HG03095 (cell line): ENCODE results near the gene TATDN2.
"Not testable (repeated sequence)": the region's sequence is repeated elsewhere in the genome, so short reads cannot be mapped to it uniquely, and the experiment has no call there.

Experiments used
- ATAC-seq: cut with Tn5 transposase; IDR thresholded peaks from one replicate; pipeline ENCODE4 v1.9.1; 2021; ENCODE audit warnings: moderate library complexity; ENCODE audit not compliant: unreplicated experiment

Gene TATDN2

GRCh38 chr3:10289077-10289476, 40.8 kb downstream of the TATDN2 start:
- ATAC-seq, result no peak

- ATAC-seq, result no peak
These were observed 41.6 kb downstream of the TATDN2 start for GRCh38 chr3:10289787-10290355.

DNA sequence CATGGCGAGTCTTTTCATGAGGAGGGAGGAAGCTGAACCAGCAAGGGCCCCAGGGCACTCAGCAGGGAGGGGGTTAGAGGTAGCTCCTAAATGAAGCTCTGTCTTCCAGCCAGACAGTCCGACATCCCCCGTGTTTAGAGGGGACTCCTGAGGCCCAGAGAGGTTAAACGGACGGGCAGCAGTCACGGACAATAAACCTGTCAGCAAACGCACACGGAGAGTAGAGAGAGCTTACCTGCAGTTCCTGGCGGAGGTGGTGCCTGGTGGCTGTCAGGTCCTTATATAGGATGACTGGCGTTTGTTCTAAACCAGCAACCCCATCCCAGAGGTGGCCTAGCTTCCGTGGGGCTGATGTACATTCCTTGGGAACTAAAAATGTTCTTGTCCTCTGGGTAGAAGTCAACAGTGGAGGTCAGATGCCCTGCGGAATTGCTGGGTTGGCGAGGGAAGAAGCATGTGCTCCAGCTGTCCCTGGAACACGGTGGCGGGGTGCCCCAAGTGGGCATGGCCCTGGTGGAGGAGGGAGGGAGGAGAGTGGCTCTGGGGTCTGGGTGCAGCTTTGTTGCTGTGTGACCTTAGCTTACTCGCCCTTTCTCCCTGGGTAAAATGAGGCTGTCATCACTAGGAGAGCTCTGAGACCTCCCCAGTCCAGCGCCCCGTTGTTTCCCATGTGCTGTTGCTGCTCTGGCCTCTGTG, 42.4 kb downstream of the TATDN2 start:
- no peak for ATAC-seq

DNA sequence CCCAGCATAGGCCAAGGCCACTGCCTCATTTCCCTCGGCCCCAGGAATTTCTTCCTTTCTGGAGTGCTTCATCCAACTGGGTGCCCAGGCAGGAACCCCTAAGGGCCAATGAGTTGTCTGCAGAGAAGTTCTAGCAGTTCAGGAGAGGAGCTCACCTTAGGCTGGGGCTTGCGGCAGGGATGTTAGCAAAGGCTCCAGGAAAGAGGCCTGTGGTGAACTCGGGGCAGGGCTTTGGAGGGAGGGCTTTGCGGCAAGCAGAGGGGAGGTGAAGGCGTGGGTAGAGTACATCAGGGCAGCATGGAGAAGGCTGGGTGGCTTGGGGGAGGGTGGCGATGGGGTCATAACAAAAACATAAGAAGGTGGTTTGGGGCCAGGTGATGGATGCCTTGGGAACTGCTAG, 43.4 kb downstream of the TATDN2 start:
- ATAC-seq, result no peak

GRCh38 chr3:10292505-10293419, 44.5 kb downstream of the TATDN2 start, which contains the start of gene GHRL:
Gene GHRL (minus strand): TSS chr3:10292947. CDS start chr3:10290180, 2,767 bp downstream.
- peak; percentile 68 for ATAC-seq

- no peak for ATAC-seq
These were observed 45.8 kb downstream of the TATDN2 start for GRCh38 chr3:10294030-10294586.

- not testable (repeated sequence) for ATAC-seq
These were observed 49.8 kb downstream of the TATDN2 start for GRCh38 chr3:10298064-10298463.

DNA sequence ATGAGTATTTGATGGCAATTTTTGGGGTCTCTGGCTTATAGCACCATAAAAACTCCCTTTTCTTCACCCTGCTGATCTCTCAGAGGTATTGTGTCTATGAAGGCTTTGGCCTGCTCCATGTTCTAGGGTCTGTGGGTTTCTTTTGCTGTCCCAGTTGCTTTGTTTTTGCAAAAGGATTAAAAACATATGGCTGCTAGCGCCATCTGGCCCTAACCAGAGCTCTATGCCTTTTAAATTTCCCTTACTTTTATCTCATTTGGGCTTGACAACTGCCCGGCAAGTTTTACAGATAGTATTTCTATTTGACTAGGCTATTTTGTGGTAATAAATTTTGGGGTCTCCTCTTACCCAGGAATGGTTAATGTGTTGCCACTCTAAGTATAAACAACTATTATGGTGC, 50.9 kb downstream of the TATDN2 start:
- no peak for ATAC-seq

- ATAC-seq, result no peak
These were observed 51.4 kb downstream of the TATDN2 start for GRCh38 chr3:10299679-10300078.

DNA sequence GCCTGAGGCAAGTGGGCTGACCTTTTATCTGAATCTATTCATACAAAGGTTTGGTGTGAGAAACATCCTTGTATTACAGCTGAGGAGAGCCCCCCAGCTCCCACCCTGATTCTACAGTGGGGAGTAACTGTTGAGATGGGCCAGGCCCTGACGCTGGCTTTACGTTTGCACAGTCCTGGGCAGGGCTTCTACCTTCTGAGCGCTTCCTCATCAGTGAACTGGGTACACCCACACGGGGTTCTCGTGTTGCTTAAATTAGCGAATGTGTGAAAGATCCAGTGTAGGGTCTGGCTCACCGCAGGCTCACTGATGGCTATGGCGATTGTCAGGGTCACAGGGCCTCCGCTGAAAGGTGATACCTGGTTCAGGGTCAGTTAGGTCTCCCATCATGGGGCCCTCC, 51.8 kb downstream of the TATDN2 start:
- ATAC-seq, result no peak

GRCh38 chr3:10303105-10303504, 54.8 kb downstream of the TATDN2 start:
- ATAC-seq, result no peak

DNA sequence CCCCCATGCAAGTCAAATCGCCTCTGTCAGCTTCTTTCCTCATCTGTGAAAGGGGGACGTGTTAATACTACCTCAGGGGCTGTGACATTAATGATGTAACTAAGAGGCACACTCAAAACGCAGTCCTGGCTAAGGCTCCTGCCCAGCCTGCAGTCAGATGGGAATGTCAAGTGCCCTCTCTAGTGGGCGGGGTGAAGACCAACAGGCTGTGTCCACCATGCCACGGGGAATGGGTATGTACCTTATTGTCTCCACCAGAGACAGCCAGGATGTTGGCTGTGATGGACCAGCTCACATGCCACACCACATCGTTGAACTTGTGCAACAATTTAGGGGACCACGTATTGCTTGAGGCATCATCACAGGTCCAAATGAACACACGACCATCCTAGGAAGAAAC, 55.5 kb downstream of the TATDN2 start:
- no peak for ATAC-seq

DNA sequence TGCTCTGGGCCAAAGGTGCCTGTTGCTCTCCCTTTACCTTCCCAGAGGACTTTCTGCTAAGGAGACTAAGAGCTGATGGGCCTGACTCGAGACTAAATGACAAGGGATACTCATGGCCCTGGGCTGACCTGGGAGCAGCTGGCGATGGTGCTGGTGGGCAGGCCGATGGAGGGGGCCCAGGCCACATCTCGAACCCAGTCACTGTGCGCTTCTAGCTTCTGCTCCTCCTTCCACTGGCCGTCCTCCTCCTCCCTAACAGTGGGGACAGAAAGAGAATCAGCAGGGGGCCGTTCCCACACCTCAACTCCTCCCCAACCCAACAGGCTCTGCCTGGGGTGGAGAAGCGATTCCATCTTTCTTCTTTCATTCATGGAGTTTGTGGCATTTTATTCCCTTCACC, 56.6 kb downstream of the TATDN2 start:
- ATAC-seq, result no peak

DNA sequence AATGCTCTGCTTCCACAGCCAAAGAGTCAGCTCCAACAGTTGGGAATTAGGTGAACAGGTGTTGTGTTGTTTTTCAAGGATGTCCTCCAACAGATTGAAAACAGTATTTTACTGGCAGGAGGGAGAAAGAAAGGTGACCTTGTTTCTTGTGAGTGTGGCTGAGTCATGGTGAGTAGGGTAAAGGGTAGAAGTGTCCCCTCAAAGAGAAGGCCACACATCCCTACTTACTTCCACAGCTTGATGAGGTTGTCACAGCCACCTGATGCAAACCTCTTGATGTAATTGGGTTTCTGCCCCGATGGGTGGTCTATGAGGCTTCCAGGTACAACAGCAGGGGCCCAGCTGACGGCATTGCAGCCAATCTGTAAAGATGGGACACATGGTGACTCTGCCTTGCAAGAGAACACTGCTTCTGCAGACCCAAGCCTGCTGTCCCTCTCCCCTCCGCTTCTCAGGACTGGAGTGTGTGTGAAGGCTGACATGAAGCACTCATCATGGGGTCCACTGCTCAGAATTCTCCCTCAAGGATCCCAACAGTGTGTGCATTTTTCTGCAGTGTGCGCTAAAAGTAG, 57.2 kb downstream of the TATDN2 start:
- no peak for ATAC-seq

DNA sequence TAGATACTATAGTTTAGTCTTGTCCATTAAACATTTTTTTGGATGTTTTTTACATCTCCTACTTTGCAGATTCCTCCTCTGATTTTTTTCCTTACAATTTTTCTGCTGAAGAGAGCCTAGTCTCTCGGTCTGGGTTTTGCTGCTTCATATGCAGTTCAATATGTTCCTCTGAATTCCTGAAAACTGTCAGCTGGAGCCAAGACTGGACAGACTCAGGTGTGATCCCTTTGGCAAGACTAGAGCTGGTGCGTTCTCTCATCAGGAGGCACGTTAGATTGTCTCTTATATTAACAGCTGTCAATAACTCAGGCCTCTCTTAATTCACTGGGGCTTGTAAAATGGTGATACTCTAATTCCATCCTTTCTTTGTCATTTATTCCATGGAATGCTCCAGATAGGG, 57.9 kb downstream of the TATDN2 start:
- no peak for ATAC-seq

- no peak for ATAC-seq
These were observed 60.4 kb downstream of the TATDN2 start for GRCh38 chr3:10308678-10309077.

DNA sequence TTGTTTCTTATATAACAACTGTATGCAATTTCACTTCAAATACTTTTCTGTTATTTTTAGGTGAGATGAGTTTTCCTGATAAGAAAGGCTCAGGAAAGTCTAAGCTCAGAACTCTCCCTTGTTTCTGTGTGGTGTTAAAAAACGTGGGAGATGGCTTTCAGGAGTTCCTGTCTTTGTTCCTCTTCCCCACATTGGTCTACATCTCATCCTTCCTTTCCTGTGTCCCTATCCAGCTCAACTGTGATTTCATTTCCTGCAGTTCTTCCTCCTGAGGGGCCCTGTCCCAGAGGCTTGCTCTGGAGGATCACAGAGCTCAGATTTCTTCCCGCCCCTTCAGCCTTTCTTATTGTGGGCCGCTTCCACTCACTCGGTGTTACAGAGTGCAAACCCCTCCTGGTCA, 61.5 kb downstream of the TATDN2 start:
- ATAC-seq, result no peak

DNA sequence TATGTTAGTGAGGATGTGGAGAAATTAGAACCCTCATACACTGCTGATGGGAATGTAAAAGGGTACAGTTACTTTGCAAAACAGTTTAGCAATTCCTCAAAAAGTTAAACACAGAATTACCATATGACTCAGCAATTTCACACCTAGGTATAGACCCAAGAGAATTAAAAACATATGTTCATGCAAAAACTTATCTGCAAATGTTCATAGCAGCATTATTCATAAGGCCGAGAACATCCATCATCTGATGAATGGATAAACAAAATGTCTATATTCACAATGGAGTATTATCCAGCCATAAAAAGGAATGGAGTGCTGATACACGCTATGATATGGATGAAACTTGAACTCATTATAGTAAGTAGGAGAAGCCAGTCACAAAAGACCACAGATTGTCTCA, 62.3 kb downstream of the TATDN2 start:
- no peak for ATAC-seq

GRCh38 chr3:10311710-10312109, 63.5 kb downstream of the TATDN2 start:
- no peak for ATAC-seq

DNA sequence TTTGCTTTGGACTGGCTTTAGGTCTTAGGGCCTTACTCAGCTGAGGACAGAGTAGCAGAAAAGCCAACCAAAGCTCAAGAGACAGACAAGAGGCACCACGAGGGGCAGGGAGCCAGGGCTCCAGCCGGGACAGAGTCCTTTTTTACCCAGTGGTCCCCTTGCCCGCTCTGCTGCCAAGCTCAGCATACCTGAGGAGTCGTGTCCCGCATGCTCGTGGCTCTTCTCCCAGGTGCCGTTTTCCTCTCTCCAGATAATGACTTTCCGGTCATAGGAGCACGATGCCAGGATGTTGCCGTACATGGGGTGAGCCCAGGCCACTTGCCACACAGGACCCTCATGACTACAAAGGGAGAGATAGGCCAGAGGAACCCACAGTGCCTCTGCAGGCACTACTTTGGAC, 64.1 kb downstream of the TATDN2 start:
- ATAC-seq, result no peak

GRCh38 chr3:10312861-10313260, 64.6 kb downstream of the TATDN2 start:
- ATAC-seq, result no peak
